ENCODE results near the gene GPR107. TPM values are rescaled to one million over a fixed set of nuclear protein-coding genes. Genes with fewer than 3 reads are reported as not detected.

Gene GPR107
- total RNA-seq, 4 donors from 2014 or later, result 28.1 to 34.5 (median 32.9) TPM

DNA sequence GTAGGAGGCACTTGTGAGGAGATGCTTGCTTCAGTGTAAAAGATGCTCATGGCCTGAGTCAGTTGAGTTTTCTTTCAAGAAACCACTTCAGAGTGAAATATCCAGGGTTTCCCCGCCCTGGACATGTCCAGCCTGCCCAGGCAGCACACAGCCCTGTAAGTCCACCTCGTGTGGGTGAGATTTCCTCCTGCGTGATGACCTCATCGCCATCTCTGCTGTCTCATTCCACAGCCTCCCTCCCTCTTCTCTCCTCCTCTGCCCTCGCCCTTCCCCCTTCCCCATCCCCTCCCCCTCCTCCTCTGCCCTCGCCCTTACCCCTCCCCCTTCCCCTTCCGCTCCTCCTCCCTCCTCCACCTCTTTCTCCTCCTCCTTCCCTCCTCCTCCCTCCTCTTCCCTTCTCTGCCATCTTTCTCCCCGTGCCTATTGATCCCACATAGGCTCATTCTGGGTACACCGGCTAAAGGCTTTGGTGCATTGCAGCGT is 84.5 kb downstream of the GPR107 start:
- no peak overlapping the region for H3K4me3 ChIP-seq (ENCODE audit: low read depth, poor library complexity, severe bottlenecking)
- TF ChIP-seq, protein P1, sequence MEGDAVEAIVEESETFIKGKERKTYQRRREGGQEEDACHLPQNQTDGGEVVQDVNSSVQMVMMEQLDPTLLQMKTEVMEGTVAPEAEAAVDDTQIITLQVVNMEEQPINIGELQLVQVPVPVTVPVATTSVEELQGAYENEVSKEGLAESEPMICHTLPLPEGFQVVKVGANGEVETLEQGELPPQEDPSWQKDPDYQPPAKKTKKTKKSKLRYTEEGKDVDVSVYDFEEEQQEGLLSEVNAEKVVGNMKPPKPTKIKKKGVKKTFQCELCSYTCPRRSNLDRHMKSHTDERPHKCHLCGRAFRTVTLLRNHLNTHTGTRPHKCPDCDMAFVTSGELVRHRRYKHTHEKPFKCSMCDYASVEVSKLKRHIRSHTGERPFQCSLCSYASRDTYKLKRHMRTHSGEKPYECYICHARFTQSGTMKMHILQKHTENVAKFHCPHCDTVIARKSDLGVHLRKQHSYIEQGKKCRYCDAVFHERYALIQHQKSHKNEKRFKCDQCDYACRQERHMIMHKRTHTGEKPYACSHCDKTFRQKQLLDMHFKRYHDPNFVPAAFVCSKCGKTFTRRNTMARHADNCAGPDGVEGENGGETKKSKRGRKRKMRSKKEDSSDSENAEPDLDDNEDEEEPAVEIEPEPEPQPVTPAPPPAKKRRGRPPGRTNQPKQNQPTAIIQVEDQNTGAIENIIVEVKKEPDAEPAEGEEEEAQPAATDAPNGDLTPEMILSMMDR (IDR thresholded peaks at IDR 0.05), result no peak
- no peak for TF ChIP-seq POLR2A (IDR thresholded peaks at IDR 0.05)
- no peak for DNase-seq (ENCODE audit: low spot score in 2 of 2)
- WGBS, 2 donors, result 19 to 26% methylated on average over 10 of the region's 10 CpGs
- intact Hi-C loops (cut with DNase I; ENCODE audit: low total_unique reads), result no loop called here

DNA sequence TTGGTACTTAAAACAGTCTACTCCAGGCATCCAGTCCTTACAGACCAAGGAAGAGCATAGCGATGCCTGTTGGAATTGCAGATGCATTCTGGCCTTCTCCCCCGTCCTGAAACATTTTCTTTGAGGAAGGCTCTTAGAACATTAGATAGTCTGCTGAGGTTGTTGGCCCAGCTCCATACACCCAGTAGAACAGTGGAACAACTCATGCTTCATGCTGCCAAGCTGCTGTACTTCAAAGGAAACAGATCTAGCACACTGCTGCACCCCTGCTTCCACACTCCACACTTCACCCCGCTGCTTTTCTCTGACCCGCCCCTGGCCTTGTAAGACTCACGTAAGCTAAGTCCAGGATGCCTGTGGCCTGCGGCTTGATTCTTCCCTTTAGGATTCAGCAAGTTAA is 85.1 kb downstream of the GPR107 start:
- no peak overlapping the region for H3K4me3 ChIP-seq (ENCODE audit: low read depth, poor library complexity, severe bottlenecking)
- peak in 1 of 2 donors; percentile 68 for DNase-seq (ENCODE audit: low spot score in 2 of 2)
- TF ChIP-seq, protein P1 (IDR thresholded peaks at IDR 0.05), result no peak
- no peak for TF ChIP-seq POLR2A (IDR thresholded peaks at IDR 0.05)
- 19 to 23% methylated on average over 6 of the region's 6 CpGs for WGBS, 2 donors
- intact Hi-C loops (cut with DNase I; ENCODE audit: low total_unique reads), result no loop called here

GRCh38 chr9:130139251-130139650 is 85.5 kb downstream of the GPR107 start:
- no peak for DNase-seq (ENCODE audit: low spot score in 2 of 2)
- intact Hi-C loops (cut with DNase I; ENCODE audit: low total_unique reads), result no loop called here

DNA sequence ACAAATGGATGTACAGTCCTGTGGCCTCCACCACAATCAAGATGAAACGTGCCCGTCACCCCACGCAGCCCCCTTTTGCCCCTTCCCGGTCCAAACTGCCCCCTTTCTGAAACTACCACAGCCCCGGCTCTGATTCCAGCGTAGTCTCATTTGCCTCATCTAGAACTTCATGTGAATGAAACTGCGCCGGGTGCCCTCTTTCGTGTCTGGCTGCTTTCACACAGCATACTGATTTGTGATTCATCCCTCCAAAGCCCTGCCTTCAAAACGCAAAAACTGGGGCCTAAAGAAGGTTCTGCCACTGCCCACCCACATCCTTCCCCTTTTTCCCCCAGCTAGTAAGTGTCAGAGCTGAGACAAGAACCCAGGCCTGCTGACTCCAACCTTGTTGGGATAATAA is 87.0 kb downstream of the GPR107 start:
- intact Hi-C loops (cut with DNase I; ENCODE audit: low total_unique reads), result no loop called here
- no peak for DNase-seq (ENCODE audit: low spot score in 2 of 2)
- 83 to 87% methylated on average over 10 of the region's 10 CpGs for WGBS, 2 donors
- no peak overlapping the region for H3K4me3 ChIP-seq (ENCODE audit: low read depth, poor library complexity, severe bottlenecking)
- no peak for TF ChIP-seq POLR2A (IDR thresholded peaks at IDR 0.05)

More at GRCh38 chr9:130139251-130139650, 85.5 kb downstream of the GPR107 start:
- TF ChIP-seq POLR2A (IDR thresholded peaks at IDR 0.05), result no peak
- TF ChIP-seq, protein P1 (IDR thresholded peaks at IDR 0.05), result no peak
- no peak overlapping the region for H3K4me3 ChIP-seq (ENCODE audit: low read depth, poor library complexity, severe bottlenecking)
- 55 to 57% methylated on average over 10 of the region's 10 CpGs for WGBS, 2 donors

- no peak for TF ChIP-seq POLR2A (IDR thresholded peaks at IDR 0.05)
- TF ChIP-seq, protein P1 (IDR thresholded peaks at IDR 0.05), result no peak
- intact Hi-C loops (cut with DNase I; ENCODE audit: low total_unique reads), result no loop called here
- no peak for DNase-seq (ENCODE audit: low spot score in 2 of 2)
Observed at GRCh38 chr9:130142056-130142455, 88.3 kb downstream of the GPR107 start.

GRCh38 chr9:130142641-130143040 is 88.9 kb downstream of the GPR107 start:
- H3K4me3 ChIP-seq (ENCODE audit: low read depth, poor library complexity, severe bottlenecking), result no peak overlapping the region
- intact Hi-C loops (cut with DNase I; ENCODE audit: low total_unique reads), result no loop called here
- no peak for TF ChIP-seq POLR2A (IDR thresholded peaks at IDR 0.05)
- TF ChIP-seq, protein P1 (IDR thresholded peaks at IDR 0.05), result no peak
- no peak for DNase-seq (ENCODE audit: low spot score in 2 of 2)
- 79 to 86% methylated on average over 6 of the region's 6 CpGs for WGBS, 2 donors

More at GRCh38 chr9:130142056-130142455, 88.3 kb downstream of the GPR107 start:
- 83% methylated on average over 12 of the region's 12 CpGs for WGBS, 2 donors
- H3K4me3 ChIP-seq (ENCODE audit: low read depth, poor library complexity, severe bottlenecking), result no peak overlapping the region

All from lower leg skin (tissue), 4 donors.